Activated T-cell treated with anti-CD3 and anti-CD28 coated beads, Interleukin-2, amount 50 U/mL, for 72 hours (primary cell): Measurements from ENCODE around the gene RFX5. TPM values are rescaled to one million over a fixed set of nuclear protein-coding genes. Genes with fewer than 3 reads are reported as not detected.

Experiments
- ATAC-seq, 2 donors: fragments of 150-1000 bp; cut with Tn5 transposase; replicated peaks in 1 of 2; 2 replicates each; pipeline ENCODE4 v1.10.0; 2021; ENCODE audit warnings: moderate library complexity in 2 of 2, mild to moderate bottlenecking in 1 of 2
- DNase-seq, 2 donors: peaks; one replicate each; pipeline ENCODE4 v3.0.0; 2021 to 2022; ENCODE audit warnings: mixed read lengths in 1 of 2
- H3K27ac Mint-ChIP-seq: one replicate; pipeline ENCODE4 v1.8.0; 2022; ENCODE audit warnings: mild to moderate bottlenecking, moderate library complexity, mixed read lengths
- H3K27me3 Mint-ChIP-seq: one replicate; pipeline ENCODE4 v1.8.0; 2022; ENCODE audit warnings: low read depth, mixed read lengths
- H3K36me3 Mint-ChIP-seq, 2 donors: one replicate each; pipeline ENCODE4 v1.8.0; 2022; ENCODE audit warnings: mixed read lengths in 2 of 2, mild to moderate bottlenecking in 1 of 2; ENCODE audit not compliant: insufficient read depth in 2 of 2
- H3K4me1 Mint-ChIP-seq: one replicate; pipeline ENCODE4 v1.8.0; 2022; ENCODE audit warnings: low read depth, mixed read lengths
- H3K4me3 Mint-ChIP-seq, 2 donors: one replicate each; pipeline ENCODE4 v1.8.0; 2022; ENCODE audit warnings: mild to moderate bottlenecking in 2 of 2, mixed read lengths in 2 of 2, moderate library complexity in 2 of 2
- H3K9me3 Mint-ChIP-seq, 2 donors: one replicate each; pipeline ENCODE4 v1.8.0; 2022; ENCODE audit warnings: mixed read lengths in 2 of 2
- total RNA-seq, 2 donors: library from RNA; stranded (reverse); gene quantifications; one replicate each; pipeline ENCODE4 v1.2.3, GENCODE V29; 2022

Gene RFX5
- total RNA-seq, 2 donors from 2014 or later: 67.6 to 95.4 TPM

DNA sequence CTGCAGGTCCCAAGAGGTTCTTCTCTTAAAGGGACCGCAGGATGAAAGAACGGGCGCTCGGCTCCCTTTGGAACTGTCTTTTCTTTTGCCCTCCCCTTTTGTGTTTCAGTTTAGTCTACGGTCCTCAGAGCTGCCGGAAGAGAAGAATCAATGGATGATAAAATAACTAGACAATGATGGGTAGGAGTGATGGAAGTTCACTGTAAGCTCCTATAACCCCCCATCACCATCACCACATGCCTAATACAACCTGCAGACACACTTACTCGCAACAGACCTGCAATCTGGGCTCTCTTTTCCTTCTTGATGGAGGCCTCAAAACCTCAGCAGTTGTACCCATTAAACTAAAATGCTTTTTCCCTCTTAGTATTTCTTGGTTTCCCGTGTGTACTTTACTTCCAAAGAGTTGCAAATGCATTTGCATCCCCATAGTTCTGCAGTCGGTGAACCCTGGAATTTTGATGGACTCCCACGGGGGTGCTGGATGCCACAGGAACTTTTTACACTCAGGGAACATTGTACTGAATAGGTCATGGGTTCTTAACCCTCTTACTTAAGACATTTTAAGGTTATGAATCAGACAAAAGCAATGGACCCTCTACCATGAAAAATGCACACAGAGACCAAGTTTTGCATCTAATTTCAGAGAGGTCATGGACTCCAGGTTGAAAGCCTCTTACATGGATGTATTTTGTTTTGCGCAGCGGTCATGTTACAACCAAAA, 633 bp upstream of the RFX5 start:
- no peaks in the 10 kb centered on the region for H3K27me3 Mint-ChIP-seq
- H3K36me3 Mint-ChIP-seq: peaks cover 8 to 14% of the 10 kb centered on the region in 2 donors
- ATAC-seq (peak; percentile 9 to 10), DNase-seq (no peak)
- peaks cover 0 to 2% of the 10 kb centered on the region in 2 donors for H3K9me3 Mint-ChIP-seq
- peak overlapping the region; percentile 96 to 98 for H3K4me3 Mint-ChIP-seq
- peak overlapping the region; percentile 98 for H3K27ac Mint-ChIP-seq
- peaks cover 36% of the 10 kb centered on the region for H3K4me1 Mint-ChIP-seq

DNA sequence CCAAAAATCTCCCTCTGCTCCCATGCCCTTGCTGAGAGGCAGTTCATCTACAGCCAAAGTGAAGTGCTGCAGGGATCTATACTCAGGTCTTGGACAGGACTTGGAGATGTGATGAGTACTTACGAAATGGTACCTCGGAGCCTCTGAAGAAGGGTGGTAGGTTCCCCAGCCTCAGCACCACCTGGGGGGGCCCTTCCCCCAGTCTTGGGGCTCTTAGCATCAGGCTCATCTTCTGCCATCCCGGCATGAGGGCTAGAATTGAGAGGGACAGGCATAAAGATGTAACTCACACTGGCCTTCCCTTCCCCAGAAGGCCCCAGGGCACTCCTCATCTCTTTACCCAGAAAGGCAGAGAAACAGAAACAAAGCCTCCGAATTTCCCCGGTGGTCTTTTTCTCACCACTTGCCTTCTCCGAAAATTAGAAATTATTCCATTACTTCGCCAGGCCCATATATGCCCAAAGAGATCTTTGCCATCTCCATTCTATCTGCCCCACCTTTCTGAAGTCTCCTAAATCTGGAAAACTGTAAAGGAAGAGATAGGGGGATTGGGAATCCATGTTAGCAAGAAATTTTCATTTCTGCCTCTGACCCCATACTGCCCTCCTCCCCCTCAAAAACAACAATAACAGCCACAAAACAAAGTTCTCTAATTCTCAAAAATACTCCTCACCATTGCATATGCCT, 827 bp downstream of the RFX5 start:
- DNase-seq (peak in 1 of 2 donors; percentile 19), ATAC-seq (no peak)
- no peaks in the 10 kb centered on the region for H3K27me3 Mint-ChIP-seq
- H3K9me3 Mint-ChIP-seq: no peaks in the 10 kb centered on the region
- H3K4me3 Mint-ChIP-seq: peak overlapping the region; percentile 96 to 98
- H3K27ac Mint-ChIP-seq: peak overlapping the region; percentile 98
- peaks cover 36% of the 10 kb centered on the region for H3K4me1 Mint-ChIP-seq
- H3K36me3 Mint-ChIP-seq: peaks cover 6 to 14% of the 10 kb centered on the region in 2 donors

DNA sequence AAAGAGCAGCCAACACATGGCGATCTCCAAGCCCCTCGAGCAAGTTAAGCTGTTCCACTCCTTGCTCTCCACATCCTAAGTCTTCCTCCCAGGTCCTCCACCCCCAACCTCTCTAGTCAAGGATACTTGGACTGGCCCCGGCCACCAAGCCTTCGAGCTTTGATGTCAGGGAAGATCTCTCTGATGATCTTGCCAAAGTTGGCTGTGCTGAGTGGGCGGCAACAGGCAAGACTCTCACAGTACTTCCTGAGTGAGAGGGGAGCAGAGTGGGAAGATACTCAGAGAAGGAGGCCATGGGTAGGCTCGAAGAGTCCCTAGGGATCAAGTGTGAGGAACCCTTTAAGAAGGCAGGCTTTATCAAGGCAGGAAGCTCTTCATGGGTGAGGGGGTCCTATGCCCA, 2.8 kb downstream of the RFX5 start:
- Mint-ChIP-seq H3K27me3 (no peaks in the 10 kb centered on the region), H3K4me3 (no peak overlapping the region), H3K36me3 (peaks cover 6 to 14% of the 10 kb centered on the region in 2 donors), H3K4me1 (peaks cover 46% of the 10 kb centered on the region), H3K27ac (peak overlapping the region; percentile 59), H3K9me3 (no peaks in the 10 kb centered on the region)
- ATAC-seq (no peak), DNase-seq (no peak)

DNA sequence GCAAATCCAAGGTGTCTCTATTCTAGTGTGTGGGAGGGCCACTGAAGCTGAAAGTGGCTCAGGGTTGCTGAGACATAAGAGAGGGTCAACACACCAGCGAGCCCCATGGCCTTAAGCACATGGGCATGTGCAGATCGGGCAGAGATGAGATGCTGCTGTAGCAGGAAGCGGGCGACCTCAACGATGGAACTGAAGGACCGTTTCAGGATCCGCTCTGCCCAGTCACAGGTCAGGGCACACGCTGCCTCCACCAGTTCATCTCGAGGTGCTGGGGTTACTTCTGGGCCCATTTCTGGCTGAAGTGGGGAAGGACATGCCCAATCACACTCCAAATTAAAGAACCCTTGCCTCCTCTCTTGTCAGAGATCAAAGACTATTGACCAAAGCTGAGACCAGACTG, 3.5 kb downstream of the RFX5 start:
- DNase-seq: no peak
- no peak overlapping the region for H3K27ac Mint-ChIP-seq
- no peak overlapping the region for H3K4me3 Mint-ChIP-seq
- peaks cover 6 to 14% of the 10 kb centered on the region in 2 donors for H3K36me3 Mint-ChIP-seq
- H3K9me3 Mint-ChIP-seq: no peaks in the 10 kb centered on the region
- H3K4me1 Mint-ChIP-seq: peaks cover 46% of the 10 kb centered on the region
- ATAC-seq: no peak
- H3K27me3 Mint-ChIP-seq: no peaks in the 10 kb centered on the region

DNA sequence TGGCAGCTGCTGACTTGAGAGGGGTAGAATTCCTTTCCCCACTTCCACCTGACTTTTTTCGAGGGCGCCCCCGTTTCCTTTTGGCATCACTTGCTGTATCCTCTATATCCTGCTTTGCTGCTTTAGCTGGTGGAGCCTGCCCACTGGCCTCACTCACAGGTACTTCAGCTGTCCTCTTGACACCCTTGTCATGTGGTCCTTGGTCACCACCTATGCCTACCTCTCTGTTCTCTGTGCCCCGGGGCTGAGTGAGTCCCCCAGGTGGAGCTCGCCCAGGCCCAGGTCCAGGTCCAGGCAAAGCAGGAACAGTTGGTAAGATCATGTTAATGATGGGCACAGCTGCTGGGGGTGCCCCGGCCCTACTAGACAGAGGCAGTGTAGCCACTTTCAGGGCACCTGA, 4.5 kb downstream of the RFX5 start:
- H3K27me3 Mint-ChIP-seq: no peaks in the 10 kb centered on the region
- H3K36me3 Mint-ChIP-seq: peaks cover 6 to 14% of the 10 kb centered on the region in 2 donors
- H3K27ac Mint-ChIP-seq: no peak overlapping the region
- peaks cover 37% of the 10 kb centered on the region for H3K4me1 Mint-ChIP-seq
- no peak overlapping the region for H3K4me3 Mint-ChIP-seq
- H3K9me3 Mint-ChIP-seq: no peaks in the 10 kb centered on the region
- ATAC-seq (no peak), DNase-seq (no peak)

DNA sequence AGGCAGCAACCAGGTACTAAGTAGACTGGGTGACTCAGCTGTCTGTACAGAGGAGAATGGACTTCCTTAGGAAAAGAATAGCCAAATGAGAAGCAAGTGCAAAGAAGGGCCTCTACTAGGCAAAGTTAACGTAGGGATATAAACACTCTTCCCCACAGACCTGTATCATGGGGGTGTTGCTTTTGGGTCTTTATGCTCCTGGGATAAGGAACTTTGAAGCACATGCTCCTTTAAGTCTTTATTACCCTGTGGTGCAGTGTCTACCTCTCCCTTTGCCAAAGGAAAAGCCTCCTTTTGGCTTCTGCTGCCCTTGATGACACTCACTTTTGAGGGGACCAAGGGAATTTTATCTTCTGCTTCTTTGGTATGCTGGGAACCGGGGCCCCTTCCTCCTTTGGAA, 5.0 kb downstream of the RFX5 start:
- Mint-ChIP-seq H3K9me3 (no peaks in the 10 kb centered on the region), H3K27me3 (no peaks in the 10 kb centered on the region), H3K4me3 (no peak overlapping the region), H3K4me1 (peaks cover 32% of the 10 kb centered on the region), H3K27ac (no peak overlapping the region), H3K36me3 (peaks cover 5 to 14% of the 10 kb centered on the region in 2 donors)
- ATAC-seq: no peak
- DNase-seq: no peak

DNA sequence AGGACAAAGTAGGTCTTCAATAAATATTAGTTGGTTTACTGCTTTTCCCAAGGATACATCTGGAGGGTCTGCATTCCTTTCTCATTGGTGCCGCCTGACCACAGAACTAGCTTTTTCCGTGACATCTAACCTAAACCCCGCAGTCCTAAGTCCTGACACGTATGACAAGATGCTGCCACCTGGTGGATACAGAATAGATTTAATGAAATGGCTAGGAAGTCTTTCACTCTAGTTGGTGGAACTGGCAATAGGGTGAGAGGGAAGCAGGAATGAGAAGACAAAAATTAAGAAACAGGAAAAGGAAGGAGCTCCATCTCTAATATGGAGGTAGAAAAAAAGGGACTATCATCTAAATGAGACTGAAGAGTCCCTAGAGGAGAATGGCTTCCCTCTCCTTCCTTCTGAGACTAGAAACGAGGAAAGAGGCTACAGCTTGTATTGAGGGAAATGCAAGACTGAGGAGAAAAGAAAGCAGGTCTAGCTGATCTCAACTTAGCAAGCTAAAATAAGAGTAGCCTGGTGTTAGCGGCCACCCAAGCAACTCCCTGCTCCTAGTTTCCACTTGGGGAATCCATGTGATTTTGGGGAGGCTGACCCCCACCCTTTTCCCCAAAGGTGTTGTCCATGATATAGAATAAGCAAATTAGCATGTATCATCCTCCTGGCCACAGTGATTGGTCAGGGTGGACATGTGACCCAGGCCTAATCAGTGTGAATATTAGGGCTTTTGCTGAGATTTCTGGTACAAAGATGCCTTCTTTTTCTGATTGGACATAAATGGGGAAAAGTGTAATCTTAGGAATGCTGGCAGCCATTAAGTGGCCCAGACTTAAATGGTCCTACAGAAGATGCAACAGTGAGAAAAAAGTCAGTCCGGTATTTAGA, 5.9 kb downstream of the RFX5 start:
- Mint-ChIP-seq H3K4me3 (no peak overlapping the region), H3K9me3 (no peaks in the 10 kb centered on the region), H3K27me3 (no peaks in the 10 kb centered on the region), H3K36me3 (peaks cover 3 to 8% of the 10 kb centered on the region in 2 donors), H3K27ac (peak overlapping the region; percentile 2), H3K4me1 (peaks cover 23% of the 10 kb centered on the region)
- DNase-seq: peak; percentile 55 to 60
- peak; percentile 86 to 89 for ATAC-seq

DNA sequence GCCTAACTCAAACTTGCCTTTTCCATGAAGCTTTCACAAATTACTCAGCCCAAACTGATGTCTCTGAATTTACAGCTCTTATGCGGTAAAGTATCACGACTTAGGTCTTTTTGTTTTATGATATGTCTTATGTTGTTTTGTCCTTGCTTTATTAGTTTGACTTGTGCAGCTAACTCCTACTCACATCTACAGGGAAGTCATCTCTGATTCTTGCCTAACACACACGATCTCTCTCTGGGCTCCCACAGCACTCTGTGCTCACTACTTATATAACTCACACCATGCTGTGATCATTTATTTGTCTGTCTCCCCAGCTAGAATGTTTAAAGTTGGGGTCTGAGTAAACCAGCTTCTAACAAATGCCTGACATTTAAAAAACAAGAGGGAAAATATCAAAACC, 10.5 kb downstream of the RFX5 start:
- Mint-ChIP-seq H3K9me3 (no peaks in the 10 kb centered on the region), H3K27ac (no peak overlapping the region), H3K36me3 (no peaks in the 10 kb centered on the region), H3K4me3 (no peak overlapping the region), H3K4me1 (peaks cover 10% of the 10 kb centered on the region), H3K27me3 (no peaks in the 10 kb centered on the region)
- DNase-seq (no peak), ATAC-seq (no peak)

DNA sequence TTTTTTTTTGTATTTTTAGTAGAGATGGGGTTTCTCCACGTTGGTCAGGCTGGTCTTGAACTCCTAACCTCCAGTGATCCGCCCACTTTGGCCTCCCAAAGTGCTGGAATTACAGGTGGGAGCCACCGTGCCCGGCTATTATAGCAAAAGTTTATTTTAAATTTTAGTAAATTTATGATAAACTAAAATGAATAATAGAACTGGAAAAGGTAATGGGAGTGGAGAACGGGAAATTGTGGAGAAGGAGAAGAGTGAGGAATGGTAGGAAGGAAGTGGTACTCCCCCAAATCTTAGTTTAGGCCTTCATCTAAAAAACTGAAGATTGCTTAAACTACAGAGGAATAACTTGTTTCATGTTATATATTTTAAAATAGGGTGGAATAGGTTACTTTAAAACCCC, 12.2 kb downstream of the RFX5 start:
- DNase-seq (no peak), ATAC-seq (no peak)
- no peak overlapping the region for H3K27ac Mint-ChIP-seq
- H3K4me1 Mint-ChIP-seq: peaks cover 2% of the 10 kb centered on the region
- no peaks in the 10 kb centered on the region for H3K9me3 Mint-ChIP-seq
- H3K27me3 Mint-ChIP-seq: no peaks in the 10 kb centered on the region
- H3K36me3 Mint-ChIP-seq: no peaks in the 10 kb centered on the region
- H3K4me3 Mint-ChIP-seq: no peak overlapping the region

DNA sequence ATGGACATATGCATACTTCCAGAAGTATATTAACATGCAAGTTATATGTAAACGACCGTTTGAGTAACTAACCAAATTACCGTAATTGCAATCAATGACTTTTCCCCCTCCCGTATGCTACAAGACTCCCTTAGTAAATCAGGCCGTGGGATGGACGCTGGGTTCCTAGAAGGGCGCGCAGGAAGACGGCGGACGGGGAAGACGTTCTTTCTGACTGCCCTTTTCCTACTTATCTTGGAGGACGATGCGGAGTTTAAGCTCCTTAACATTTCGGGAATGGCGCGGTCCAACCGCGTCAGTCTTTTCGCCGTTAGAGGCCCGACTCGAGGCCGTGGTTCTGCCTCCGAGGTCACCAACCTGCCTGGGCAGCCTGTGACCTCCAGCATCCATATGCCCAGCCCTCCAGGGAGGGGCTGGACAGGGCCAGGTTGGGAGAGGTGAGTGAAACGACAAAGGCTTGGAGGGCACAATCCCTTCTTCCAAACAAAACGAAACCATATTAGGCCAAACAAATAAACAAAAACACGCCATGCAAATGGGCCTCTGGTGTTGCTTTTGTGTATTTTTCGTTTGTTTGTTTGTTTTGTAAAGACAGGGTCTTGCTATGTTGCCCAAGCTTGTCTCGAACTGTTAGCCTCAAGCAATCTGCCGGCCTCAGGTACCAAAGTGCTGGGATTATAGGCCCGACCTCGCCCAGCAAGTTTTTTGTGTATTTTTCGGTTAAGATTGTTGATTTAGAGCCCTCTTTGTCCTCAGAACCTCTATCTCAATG, 19.0 kb downstream of the RFX5 start:
- ATAC-seq: peak; percentile 31
- peaks cover 40% of the 10 kb centered on the region for H3K4me1 Mint-ChIP-seq
- H3K9me3 Mint-ChIP-seq: no peaks in the 10 kb centered on the region
- H3K4me3 Mint-ChIP-seq: peak overlapping the region; percentile 94 to 95
- H3K27ac Mint-ChIP-seq: peak overlapping the region; percentile 94
- H3K36me3 Mint-ChIP-seq: peaks cover 10% of the 10 kb centered on the region in 2 donors
- peak in 1 of 2 donors; percentile 23 for DNase-seq
- no peaks in the 10 kb centered on the region for H3K27me3 Mint-ChIP-seq

DNA sequence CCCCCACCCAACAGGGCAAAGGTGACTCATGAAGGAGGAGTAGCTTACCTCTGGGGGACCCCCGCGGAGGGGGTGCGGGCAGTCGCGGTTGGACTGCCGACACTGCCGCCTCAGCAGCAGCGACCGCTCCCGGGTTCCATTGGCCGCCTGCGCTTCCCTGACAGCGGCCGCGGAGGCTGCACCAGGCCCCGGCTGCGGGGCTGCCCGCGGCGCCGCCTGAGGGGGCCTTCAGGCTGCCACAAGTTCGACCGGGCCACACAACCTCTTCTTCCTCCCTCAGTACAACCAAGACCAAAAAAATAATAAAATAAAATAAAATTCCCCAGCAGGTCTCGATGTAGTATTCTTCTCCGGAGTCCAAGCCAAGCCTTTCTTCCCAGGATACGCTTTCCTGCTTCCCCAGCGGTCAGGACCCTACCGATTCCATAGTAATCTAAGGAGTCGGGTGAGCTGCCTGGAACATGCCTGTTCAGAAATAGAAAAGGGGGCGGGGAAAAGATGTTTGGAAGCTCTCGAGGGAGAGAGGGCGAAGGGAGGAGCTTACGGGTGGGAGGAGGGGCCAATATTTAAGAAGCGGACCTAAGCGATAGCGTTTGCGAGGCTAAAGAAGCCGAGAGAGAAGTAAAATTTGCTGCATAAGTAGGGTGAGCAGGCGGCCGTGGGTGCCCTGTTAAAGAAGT, 19.7 kb downstream of the RFX5 start, which contains the start of gene PI4KB:
Gene PI4KB (minus strand): TSS at position 194 of the 680 bp plus-strand sequence. CDS start 10,935 bp downstream, outside the sequence.
- Mint-ChIP-seq H3K4me3 (peak within 1 kb of the TSS; percentile 94 to 95), H3K36me3 (peaks cover 10 to 13% of the 10 kb centered on the region in 2 donors), H3K27ac (peak within 1 kb of the TSS; percentile 94), H3K9me3 (no peaks in the 10 kb centered on the region), H3K4me1 (peaks cover 46% of the 10 kb centered on the region), H3K27me3 (no peaks in the 10 kb centered on the region)
- DNase-seq (peak; percentile 89 to 94), ATAC-seq (peak; percentile 95)
